Thymus (tissue), 11 donors: ENCODE data around the gene EXOSC7. TPM values are rescaled to one million over a fixed set of nuclear protein-coding genes. Genes with fewer than 3 reads are reported as not detected.

Experiments
- DNase-seq, 9 donors: peaks; one replicate each; pipeline ENCODE4 v3.0.0-alpha.2; 2013; ENCODE audit warnings: low spot score in 9 of 9, low read depth in 6 of 9, missing footprints in 1 of 9
- H3K27ac ChIP-seq, 2 donors: one replicate each; pipeline ENCODE4 v1.5.1; 2013; ENCODE audit warnings: control low read depth in 1 of 2, low read depth in 1 of 2, low read length in 1 of 2, mild to moderate bottlenecking in 1 of 2, moderate library complexity in 1 of 2
- H3K27me3 ChIP-seq, 2 donors: one replicate each; pipeline ENCODE4 v1.5.1; 2013; ENCODE audit warnings: low read length in 1 of 2; ENCODE audit not compliant: control insufficient read depth in 2 of 2, insufficient read depth in 1 of 2
- H3K36me3 ChIP-seq, 2 donors: one replicate each; pipeline ENCODE4 v1.5.1; 2013; ENCODE audit warnings: low read length in 1 of 2, mild to moderate bottlenecking in 1 of 2, moderate library complexity in 1 of 2; ENCODE audit not compliant: control insufficient read depth in 2 of 2, insufficient read depth in 2 of 2
- H3K4me1 ChIP-seq, 2 donors: one replicate each; pipeline ENCODE4 v1.5.1; 2013; ENCODE audit warnings: low read length in 2 of 2; ENCODE audit not compliant: control insufficient read depth in 2 of 2, insufficient read depth in 2 of 2
- H3K4me3 ChIP-seq, 2 donors: one replicate each; pipeline ENCODE4 v1.5.1; 2013; ENCODE audit warnings: low read length in 2 of 2, control low read depth in 1 of 2, mild to moderate bottlenecking in 1 of 2
- H3K9me3 ChIP-seq, 2 donors: one replicate each; pipeline ENCODE4 v1.5.1; 2013; ENCODE audit warnings: low read length in 1 of 2, mild to moderate bottlenecking in 1 of 2; ENCODE audit not compliant: control insufficient read depth in 2 of 2, insufficient read depth in 1 of 2
- WGBS: extraction: QIAGEN DNeasy Blood & Tissue Kit; methylation state at CpG from one replicate; pipeline ENCODE4 v1.1.7; 2013; 5-methylcytosine and 5-hydroxymethylcytosine counted together
- polyA plus RNA-seq: library from polyadenylated mRNA; stranded (reverse); fragments of 200-250 nt; gene quantifications from one replicate; pipeline ENCODE4 v1.2.3, GENCODE V29; 2013
- total RNA-seq: library from RNA; stranded (reverse); fragments of 120-200 nt; gene quantifications from one replicate; pipeline ENCODE4 v1.2.4, GENCODE V29; 2013
- donor health status: healthy.

Gene EXOSC7
- total and polyA plus RNA-seq, 2 donors = 39.2 to 42.6 TPM

DNA sequence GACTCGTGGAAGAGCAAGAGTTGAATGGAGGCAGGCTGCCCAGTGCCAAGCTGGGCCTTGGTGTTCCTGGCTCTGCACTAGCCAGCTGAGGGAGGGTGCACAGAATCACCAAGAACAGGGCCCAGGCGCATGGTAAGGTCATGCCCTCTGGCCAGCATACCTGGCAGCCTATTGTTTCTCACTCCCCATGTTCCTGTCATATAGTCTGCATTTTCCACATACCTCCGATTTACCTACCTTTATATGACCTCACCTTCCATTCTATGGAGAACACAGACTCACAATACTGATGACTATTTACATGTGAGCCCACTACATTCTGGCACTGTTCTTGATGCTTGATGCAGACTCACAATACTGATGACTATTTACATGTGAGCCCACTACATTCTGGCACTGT, 55.5 kb downstream of the EXOSC7 start:
- H3K27ac ChIP-seq = no peak overlapping the region
- H3K4me1 ChIP-seq = peaks cover 10 to 24% of the 10 kb centered on the region in 2 donors
- H3K27me3 ChIP-seq = peaks cover 4 to 23% of the 10 kb centered on the region in 2 donors
- H3K9me3 ChIP-seq = peaks cover 0 to 3% of the 10 kb centered on the region in 2 donors
- H3K36me3 ChIP-seq = no peaks in the 10 kb centered on the region
- no peak for DNase-seq
- H3K4me3 ChIP-seq = no peak overlapping the region
- 97% methylated on average over 3 of the region's 3 CpGs for WGBS

DNA sequence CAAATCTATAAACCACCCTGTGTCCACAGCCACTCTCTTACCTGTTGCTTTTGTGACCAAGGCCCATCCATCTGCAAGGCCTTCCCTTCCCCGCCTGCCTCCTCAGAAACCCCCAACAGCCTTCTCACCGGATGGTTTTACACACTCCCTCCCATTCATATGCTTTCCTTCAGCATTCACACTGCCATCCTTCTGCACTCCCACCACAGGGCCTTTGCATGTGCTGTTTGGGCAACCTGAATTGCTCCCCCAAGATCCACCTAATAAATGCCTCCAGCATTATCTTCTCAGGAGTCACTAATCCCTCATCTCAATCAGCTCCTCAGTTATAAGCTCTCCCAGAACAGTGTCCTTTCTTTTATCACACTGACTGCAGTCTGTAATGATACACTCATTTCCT, 56.1 kb downstream of the EXOSC7 start:
- Histone ChIP-seq H3K9me3 (peaks cover 0 to 3% of the 10 kb centered on the region in 2 donors), H3K4me1 (peaks cover 10 to 27% of the 10 kb centered on the region in 2 donors), H3K27me3 (peaks cover 4 to 26% of the 10 kb centered on the region in 2 donors), H3K27ac (no peak overlapping the region), H3K4me3 (no peak overlapping the region), H3K36me3 (no peaks in the 10 kb centered on the region)
- 100% methylated on average over 2 of the region's 2 CpGs for WGBS
- no peak for DNase-seq

DNA sequence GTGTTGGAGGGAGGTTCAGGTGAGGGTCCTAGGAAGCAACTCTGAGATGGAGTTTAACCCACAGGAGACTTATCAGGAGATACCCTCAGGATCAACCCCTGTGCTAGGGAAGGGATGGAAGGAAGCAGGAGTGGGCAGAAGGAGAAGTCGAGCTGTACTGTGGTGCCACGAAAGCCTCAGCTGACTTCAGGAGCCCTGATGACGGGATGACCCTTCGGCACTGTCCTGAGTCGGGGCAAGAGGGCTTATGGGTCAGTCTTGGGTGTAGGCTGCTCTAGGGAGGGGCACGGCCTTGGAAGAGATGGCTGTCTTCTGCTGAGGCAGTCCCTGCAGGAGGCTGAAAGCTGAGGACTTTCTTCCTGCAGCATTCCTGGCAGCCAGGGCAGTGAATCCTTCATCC, 57.7 kb downstream of the EXOSC7 start:
- Histone ChIP-seq H3K4me1 (peaks cover 10 to 27% of the 10 kb centered on the region in 2 donors), H3K9me3 (peaks cover 0 to 3% of the 10 kb centered on the region in 2 donors), H3K36me3 (no peaks in the 10 kb centered on the region), H3K4me3 (no peak overlapping the region), H3K27ac (no peak overlapping the region), H3K27me3 (peaks cover 4 to 26% of the 10 kb centered on the region in 2 donors)
- WGBS = 97% methylated on average over 6 of the region's 6 CpGs
- no peak for DNase-seq

DNA sequence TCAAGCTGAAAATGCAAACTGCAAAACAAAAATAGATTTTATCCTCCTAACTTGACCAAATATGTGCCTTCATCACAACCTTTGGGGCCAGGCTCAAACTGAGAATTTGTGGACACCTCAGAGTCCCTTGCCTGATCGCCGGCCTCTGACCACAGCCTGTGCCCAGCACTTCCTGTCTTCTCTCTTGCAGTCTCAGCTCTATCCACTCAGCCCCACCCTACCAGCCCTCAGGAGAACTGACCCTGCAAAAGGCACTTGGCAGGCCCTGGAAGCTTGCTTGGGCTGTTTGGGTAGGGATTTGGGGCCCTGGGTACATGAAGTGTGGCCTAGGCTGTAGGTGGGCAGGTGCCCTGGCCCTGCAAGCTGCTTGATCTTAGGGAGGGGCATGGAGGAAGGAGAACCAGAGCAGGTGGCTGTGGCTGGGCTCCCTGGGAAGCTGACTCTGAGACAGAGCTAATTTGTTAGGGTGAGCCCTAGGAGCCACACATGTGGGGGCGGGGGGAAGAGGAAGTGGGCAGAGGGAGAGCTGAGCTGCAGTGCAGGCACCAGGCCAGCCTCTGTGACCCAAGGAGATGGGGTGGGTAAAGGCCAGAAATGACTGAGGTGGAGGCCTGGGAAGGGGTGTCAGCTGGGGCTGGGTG, 58.7 kb downstream of the EXOSC7 start:
- Histone ChIP-seq H3K4me1 (peaks cover 10 to 27% of the 10 kb centered on the region in 2 donors), H3K27me3 (peaks cover 4 to 26% of the 10 kb centered on the region in 2 donors), H3K36me3 (no peaks in the 10 kb centered on the region), H3K4me3 (no peak overlapping the region), H3K9me3 (peaks cover 0 to 3% of the 10 kb centered on the region in 2 donors), H3K27ac (no peak overlapping the region)
- DNase-seq = peak in 2 of 9 donors; percentile 42 to 65
- 13% methylated on average over 3 of the region's 3 CpGs for WGBS

DNA sequence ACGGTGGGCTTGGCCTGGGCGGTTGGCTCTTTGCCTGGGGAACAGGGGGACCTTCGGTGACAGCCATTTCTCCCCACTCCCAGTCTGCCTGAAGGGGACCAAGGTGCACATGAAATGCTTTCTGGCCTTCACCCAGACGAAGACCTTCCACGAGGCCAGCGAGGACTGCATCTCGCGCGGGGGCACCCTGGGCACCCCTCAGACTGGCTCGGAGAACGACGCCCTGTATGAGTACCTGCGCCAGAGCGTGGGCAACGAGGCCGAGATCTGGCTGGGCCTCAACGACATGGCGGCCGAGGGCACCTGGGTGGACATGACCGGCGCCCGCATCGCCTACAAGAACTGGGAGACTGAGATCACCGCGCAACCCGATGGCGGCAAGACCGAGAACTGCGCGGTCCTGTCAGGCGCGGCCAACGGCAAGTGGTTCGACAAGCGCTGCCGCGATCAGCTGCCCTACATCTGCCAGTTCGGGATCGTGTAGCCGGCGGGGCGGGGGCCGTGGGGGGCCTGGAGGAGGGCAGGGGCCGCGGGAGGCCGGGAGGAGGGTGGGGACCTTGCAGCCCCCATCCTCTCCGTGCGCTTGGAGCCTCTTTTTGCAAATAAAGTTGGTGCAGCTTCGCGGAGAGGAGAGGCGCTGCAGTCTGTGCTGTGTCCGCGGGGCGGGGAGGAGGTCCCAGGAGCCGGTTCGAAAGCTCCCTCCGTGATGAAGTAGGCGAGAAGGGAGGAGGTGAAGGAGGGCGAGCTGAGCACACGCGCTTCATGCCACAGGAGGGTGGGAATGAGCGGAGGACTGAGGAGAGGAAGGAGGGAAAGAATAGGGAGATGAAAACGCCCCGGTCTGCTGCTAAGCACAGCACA, 59.6 kb downstream of the EXOSC7 start:
- Histone ChIP-seq H3K4me3 (peak overlapping the region; percentile 5 to 41), H3K27ac (no peak overlapping the region), H3K36me3 (no peaks in the 10 kb centered on the region), H3K27me3 (peaks cover 4 to 26% of the 10 kb centered on the region in 2 donors), H3K4me1 (peaks cover 10 to 30% of the 10 kb centered on the region in 2 donors), H3K9me3 (peaks cover 0 to 3% of the 10 kb centered on the region in 2 donors)
- 35% methylated on average over 64 of the region's 64 CpGs for WGBS
- peak in 1 of 9 donors; percentile 56 for DNase-seq

DNA sequence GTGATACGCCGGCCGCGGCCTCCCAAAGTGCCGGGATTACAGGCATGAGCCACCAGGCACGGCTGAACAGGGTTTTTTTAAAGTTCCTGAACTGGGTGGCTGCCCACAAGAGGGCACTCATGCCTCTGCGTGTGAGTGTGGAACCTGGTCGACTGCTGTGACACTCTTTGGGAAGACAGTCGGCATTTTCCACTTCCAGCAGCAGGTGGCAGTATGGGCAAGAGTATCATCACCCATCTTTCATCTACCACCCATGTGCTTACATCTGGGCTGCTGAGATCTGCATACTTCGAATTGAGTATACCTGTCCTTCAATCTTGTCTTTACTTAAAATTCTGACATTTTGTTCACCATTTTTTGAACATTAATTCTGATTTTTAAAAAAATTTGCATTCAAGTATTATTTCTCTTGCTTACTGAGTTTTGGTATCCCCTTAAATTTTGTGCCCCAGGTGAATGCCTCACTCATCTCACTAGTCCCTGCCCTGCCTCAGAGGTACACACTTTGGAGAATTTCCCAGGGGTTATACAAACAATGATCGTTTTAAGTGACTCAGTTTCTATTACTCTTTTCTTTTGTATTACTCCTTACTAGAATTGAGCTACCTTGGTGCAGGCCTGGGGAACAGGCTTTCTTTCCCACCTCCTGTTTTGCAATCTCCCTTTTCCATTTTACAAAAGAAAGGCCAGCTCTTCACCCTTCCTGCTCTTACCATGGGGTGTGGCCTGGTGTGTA, 61.8 kb downstream of the EXOSC7 start:
- H3K4me1 ChIP-seq = peaks cover 25 to 49% of the 10 kb centered on the region in 2 donors
- H3K4me3 ChIP-seq = no peak overlapping the region
- H3K27ac ChIP-seq = no peak overlapping the region

DNA sequence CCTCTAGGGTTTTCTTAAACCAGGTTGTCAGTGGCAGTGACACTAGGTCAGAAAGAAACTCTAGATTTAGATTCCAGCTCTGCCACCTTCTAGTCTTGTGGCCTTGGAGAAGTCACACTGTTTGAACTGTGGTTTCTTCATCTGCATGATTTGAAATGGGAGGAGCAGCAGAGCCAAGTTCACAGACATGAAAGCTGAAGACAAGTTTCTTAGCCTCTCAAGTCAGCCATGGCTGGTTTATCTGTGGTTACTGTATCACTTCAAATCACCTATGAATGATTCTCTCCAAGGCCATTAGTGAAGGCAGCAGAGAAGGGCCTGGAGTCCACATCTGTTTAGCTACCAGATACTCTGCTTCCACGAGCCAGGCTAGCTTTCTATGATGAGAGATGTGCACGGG, 65.6 kb downstream of the EXOSC7 start:
- WGBS = 80% methylated on average over 2 of the region's 2 CpGs
- Histone ChIP-seq H3K36me3 (no peaks in the 10 kb centered on the region), H3K27ac (peak overlapping the region in 1 of 2 donors; percentile 50), H3K4me1 (peaks cover 16 to 26% of the 10 kb centered on the region in 2 donors), H3K4me3 (no peak overlapping the region), H3K27me3 (peaks cover 0 to 4% of the 10 kb centered on the region in 2 donors), H3K9me3 (no peaks in the 10 kb centered on the region)
- peak in 7 of 9 donors; percentile 37 to 84 (median 59) for DNase-seq

More for the DNA sequence above, 61.8 kb downstream of the EXOSC7 start:
- Histone ChIP-seq H3K27me3 (peaks cover 4 to 26% of the 10 kb centered on the region in 2 donors), H3K36me3 (no peaks in the 10 kb centered on the region), H3K9me3 (peaks cover 0 to 3% of the 10 kb centered on the region in 2 donors)
- DNase-seq = peak; percentile 85 to 99 (median 98)
- 5% methylated on average over 11 of the region's 11 CpGs for WGBS

DNA sequence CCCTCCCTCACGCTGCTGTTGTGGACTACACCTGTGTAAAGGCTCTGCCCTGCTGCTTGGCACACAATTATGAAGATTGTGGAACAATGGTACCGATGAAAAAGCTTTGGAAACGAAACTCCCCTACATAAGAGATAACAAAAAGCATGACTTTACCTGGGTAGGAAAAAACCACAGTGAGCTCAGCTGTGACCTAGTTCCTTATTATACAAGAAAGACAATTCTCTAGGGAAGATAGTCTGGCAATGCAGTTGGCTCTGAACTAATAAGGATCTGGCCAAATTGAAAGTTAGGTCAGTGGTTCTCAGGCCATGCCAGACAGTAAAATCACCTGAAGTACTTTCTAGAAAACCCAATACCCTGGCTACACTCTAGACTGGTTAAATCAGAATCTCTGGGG, 66.1 kb downstream of the EXOSC7 start:
- peak overlapping the region in 1 of 2 donors; percentile 50 for H3K27ac ChIP-seq
- H3K27me3 ChIP-seq = no peaks in the 10 kb centered on the region
- H3K9me3 ChIP-seq = no peaks in the 10 kb centered on the region
- 54% methylated on average over 3 of the region's 3 CpGs for WGBS
- DNase-seq = peak in 2 of 9 donors; percentile 25 to 50
- peaks cover 16 to 24% of the 10 kb centered on the region in 2 donors for H3K4me1 ChIP-seq
- H3K36me3 ChIP-seq = no peaks in the 10 kb centered on the region
- no peak overlapping the region for H3K4me3 ChIP-seq
